ENCODE data around the gene BCL2L15.

The BCL2L15 gene

DNA sequence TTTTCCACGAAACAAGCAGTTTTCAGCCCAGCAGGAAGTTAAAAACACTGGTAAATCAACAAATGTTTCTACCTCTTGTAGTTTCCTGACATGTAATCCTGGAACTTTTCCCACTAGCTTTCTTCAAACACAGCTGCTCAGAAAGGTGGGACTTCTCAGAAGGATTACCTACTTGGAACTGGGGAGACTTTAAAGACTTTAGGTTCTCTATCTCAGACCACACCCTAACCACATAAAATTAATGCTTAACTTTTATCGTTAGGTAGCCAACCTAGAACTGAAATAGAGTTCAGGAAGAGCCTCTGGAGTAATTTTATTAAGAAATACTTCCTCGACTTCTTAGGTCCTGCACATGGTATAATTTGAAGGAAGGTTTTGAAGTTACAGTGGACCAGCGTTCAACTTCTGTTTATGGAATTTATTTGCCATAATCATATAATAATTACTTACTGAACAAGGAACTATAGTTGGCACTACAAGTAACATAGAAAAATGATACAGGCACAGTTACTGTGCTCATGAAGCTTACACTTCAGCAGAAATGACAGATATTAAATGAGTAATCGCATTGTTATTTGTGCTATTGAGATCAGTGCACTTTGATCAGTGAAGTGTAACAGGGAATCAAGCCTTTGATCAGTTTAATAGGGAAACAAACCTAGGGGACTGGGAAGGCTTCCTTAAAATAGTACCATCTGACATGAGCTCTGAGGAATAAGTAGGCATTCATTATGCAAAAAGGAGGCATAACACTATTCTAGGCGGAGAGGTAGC is at the start of gene BCL2L15:
Gene BCL2L15 (minus strand): TSS at position 180 of the 774 bp plus-strand sequence. CDS start 206 bp downstream, outside the sequence.
- TF ChIP-seq GATA1 (IDR thresholded peaks at IDR 0.05; ENCODE audit: low read depth, low read length) (no peak), POLR2A (IDR thresholded peaks at IDR 0.05; ENCODE audit: low read length) (no peak)
- no peak for DNase-seq

DNA sequence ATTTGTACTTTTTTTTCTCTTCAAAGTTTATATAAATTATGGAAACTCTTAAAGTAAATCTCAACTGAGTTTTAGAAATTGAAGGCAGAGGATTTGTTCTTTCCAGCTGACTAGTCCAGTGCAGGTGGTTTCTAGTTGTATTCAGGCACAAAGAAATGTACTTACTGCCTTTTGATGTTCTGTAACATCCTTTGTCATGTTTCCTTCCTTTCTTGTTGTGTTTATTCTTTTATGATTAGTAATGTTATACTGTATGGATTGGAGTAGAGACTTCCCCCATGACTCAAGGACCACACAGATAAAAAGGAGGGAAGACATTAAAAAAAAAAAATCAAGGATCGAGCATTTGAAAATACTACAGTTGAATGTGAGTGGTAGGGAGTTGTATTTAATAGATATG is 49.8 kb upstream of the BCL2L15 start:
- no peak for DNase-seq
- no peak for TF ChIP-seq GATA1 (IDR thresholded peaks at IDR 0.05; ENCODE audit: low read depth, low read length)

DNA sequence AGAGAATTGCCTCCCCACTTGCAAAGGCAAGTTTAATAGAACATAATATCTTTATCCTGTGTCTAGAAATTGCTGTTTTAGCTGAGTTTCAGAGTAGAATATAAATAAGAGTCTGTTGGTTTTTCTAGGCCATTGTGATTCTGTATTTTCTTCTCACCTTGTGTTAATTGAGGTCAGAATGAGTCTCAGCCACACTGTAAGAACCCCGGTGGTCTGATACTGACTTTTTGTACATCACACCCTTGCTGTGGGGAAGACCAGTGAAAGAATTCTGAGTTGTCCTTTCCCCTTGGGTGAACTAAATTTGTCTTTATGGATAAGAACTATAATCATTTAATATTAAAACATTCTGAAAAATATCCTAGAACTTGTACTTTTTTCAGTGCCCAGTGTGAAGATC is 48.6 kb upstream of the BCL2L15 start:
- no peak for DNase-seq
- TF ChIP-seq GATA1 (IDR thresholded peaks at IDR 0.05; ENCODE audit: low read depth, low read length) = no peak
- no peak for TF ChIP-seq POLR2A (IDR thresholded peaks at IDR 0.05; ENCODE audit: low read length)

DNA sequence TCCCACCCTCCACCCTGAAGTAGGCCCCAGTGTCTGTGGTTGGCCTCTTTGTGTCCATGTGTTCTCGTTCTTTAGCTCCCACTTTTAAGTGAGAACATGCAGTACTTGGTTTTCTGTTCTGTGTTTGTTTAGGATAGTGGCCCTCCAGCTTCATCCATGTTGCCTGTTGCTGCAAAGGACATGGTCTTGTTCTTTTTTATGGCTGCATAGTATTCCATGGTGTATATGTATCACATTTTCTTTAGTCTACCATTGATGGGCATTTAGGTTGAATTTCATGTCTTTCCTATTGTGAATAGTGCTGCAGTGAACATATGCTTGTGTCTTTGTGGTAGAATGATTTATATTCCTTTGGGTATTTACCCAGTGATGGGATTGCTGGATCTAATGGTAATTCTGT is 47.8 kb upstream of the BCL2L15 start:
- TF ChIP-seq GATA1 (IDR thresholded peaks at IDR 0.05; ENCODE audit: low read depth, low read length) = no peak
- no peak for DNase-seq

DNA sequence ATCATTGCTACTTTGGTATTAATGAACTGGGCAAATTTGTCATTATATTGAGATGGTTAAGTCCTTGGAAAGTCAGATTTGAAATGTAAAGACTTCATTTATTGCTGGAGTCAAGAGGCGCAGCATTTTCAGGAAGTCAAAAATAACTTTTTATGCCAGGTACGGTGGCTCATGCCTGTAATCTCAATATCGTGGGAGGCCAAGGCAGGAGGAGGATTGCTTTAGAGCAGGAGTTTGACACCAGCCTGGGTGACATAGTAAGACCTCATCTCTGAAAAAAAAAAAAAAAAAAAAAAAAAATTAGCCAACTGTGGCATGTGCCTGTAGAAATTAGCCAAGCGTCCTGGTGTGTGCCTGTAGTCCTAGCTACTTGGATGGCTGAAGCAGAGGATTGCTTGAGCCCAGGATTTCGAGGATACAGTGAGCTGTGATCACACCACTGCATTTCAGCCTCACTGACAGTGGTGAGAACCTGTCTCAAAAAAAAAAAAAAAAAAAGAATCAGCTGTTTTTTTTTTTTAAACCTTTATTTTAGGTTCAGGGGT is 47.2 kb upstream of the BCL2L15 start:
- DNase-seq = no peak
- no peak for TF ChIP-seq POLR2A (IDR thresholded peaks at IDR 0.05; ENCODE audit: low read length)
- TF ChIP-seq GATA1 (IDR thresholded peaks at IDR 0.05; ENCODE audit: low read depth, low read length) = no peak

DNA sequence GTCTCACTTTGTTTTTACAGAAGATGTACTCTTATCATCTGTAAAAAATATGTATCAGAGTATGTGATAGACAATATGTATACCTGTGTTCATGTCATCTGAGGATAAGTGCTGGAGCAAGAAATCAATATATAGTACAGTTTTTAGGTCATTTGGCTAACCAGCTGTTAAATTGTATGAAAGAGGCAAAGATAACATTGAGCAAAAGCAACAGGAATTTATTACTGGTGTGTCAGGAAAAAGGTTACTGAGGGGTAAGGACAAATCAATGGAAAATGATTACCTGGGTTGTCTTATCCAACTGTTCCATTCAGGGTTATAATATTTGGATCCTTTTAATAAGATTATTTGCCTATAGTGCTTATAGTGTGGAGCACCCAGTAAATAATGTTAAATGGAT is 46.6 kb upstream of the BCL2L15 start:
- TF ChIP-seq POLR2A (IDR thresholded peaks at IDR 0.05; ENCODE audit: low read length) (no peak), GATA1 (IDR thresholded peaks at IDR 0.05; ENCODE audit: low read depth, low read length) (no peak)
- DNase-seq = no peak

DNA sequence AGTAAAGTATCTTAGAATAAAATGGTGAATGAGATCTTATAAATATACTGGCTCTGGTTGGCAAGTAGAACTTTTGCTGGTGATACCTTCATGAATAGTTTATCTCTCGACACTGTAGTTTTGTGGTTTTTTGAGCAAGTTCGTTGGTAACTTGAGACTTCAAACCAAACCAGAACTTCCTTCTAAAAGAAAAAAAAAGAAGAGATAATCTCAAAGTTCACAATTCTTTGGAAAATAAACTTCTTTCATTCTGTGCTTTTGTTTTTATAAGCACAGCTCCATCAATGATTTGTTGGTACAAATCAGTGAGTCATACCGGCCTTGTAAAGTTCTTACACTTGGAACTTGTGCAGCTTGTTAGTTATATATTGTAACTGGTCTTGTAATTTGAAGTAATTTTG is 44.1 kb upstream of the BCL2L15 start:
- peak; percentile 49 to 57 for DNase-seq
- TF ChIP-seq POLR2A (IDR thresholded peaks at IDR 0.05; ENCODE audit: low read length) (no peak), GATA1 (IDR thresholded peaks at IDR 0.05; ENCODE audit: low read depth, low read length) (no peak)

DNA sequence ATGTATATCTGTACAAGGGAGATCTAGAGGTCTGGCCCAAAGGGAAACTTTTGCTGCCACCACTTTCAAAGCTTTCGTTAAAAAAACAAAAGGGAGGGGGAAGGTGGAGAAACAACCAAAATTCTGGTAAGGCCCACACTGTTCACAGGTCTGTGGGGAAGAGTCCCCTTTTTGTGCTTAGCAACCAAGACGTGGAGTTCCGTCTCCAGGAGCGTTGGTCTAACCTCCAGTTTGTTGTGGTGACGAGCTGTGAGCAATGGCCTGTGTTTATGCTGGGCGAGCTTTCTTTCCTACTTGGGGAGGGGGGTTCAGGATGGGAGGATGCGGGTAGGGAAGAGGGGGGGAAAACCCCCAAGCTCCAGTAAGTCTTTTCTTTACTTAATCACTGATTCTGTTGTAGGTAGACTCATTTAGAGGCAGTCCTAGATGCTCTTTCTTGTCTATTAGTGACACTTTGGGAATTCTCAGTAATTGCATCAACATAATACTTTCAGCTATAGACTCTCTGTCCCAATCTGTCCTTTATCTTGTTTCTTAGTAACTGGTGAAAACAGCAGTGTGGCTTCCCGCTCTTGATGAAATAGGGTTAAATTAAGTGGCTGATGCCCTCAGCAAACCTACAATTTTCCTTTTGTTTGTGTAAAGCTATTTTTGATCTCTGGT is 43.2 kb upstream of the BCL2L15 start:
- DNase-seq = peak; percentile 78 to 84
- TF ChIP-seq POLR2A (IDR thresholded peaks at IDR 0.05; ENCODE audit: low read length) = peak; percentile 45
- TF ChIP-seq GATA1 (IDR thresholded peaks at IDR 0.05; ENCODE audit: low read depth, low read length) = no peak

DNA sequence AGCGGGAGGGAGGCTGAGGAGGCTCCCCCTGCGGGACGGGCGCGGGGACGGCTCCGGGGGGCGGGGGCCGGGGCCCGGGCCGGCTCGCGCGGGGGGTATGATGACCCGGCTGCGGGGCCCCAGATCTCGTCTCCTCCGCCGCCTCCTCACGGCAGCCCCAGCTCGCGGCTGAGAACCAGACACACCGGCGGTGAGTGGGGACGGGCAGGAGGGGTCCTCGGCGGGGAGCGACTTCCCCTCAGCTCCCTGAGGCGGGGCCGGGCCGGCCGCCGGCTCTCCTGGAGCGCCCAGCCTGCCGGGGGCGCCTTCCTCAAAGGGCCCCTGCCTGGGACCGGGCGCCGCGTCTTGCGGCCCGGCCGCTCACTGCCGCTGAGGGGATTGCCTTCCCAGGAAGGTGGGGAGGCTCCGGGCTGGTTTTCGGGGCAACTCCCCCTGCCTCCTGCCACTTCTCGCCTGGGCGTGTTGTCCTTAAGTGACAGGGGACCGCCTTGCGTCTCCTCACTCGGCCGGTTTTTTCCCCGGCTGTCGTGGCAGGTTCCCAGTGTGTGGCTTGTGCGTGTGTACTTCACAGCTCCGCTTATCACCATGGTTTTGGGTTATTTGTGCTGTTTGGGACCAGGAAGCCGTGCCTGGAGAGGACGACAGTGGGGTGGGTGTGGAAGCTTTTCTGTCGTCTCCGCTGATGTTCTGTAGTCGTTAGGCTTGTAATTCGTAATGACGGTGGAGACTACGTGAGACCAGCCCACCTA is 42.5 kb upstream of the BCL2L15 start:
- DNase-seq = peak; percentile 82 to 87
- peak; percentile 59 for TF ChIP-seq POLR2A (IDR thresholded peaks at IDR 0.05; ENCODE audit: low read length)
- no peak for TF ChIP-seq GATA1 (IDR thresholded peaks at IDR 0.05; ENCODE audit: low read depth, low read length)

DNA sequence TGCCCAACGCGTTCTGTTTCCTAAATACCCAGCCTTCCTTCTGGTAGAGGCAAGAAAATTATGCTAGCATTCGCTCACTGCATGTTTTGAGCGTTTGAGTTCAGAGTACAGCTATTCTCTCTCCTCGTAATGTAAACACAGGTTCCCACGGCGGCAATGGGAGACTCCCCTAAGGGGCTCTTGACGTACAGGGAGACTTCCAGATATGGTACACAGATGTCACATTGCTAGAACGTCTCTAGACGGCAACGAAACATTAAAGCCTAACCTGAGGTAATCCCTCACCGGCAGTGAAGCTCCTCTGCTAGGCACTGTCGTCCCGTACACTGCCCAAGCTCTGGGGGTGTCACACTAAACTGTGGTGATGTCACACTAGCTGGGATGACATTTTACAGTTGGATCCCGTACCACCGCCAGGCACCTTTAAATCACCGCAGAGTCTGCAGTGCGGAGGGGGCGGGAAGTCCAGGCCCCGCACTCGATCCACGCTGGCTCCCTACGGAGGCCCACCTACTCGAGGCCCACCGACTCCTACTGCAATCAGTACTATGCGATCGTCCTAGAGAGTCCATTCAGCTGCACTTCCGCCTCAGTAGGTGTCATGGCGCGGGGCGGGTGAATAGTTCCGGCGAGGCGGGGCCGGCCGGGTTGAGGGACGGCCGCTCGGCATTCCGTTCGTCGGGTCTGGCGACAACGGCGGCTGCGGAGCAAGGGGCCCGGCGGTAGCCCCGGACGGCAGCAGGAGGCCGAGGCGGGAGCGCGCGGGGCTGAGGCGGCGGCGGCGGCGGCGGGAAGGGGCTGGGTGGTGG is 41.8 kb upstream of the BCL2L15 start, which contains the start of gene HIPK1:
Gene HIPK1 (plus strand): TSS at position 384 of the 809 bp plus-strand sequence.
- peak; percentile 94 to 97 for DNase-seq

DNA sequence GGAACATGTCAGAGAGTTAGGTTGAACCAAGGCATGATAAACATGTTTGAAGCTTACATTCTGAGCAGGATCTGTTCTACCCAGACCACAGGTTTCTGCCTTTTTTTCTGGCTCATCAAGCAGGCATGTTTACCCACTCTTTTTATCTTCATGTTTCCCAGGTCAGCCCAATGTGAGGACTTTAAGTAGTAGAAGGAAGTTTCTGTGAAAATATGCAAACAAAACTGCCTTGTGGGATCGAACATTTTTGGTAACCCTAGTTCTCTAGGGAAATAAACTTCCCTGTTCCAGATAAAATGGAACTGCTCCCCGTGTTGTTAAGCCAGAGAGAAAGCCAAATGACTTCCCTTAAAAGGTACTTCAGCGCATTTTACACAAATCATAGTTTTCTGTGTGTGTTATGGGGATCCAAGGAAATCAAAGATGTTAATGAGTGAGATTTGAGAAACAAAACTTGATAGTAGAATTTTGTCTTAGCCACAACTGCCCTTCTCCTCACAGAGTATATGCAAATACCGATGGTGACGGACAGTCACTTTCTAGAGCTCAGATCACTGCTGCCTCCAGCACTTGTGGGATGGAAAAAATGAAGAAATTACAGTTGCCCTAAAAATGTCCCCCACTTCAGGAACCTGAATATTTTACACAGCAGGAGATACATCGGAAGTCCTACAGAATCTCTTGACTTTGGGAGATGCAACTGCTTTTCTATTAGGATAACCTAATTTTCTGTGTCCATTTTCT is 41.0 kb upstream of the BCL2L15 start:
- no peak for TF ChIP-seq GATA1 (IDR thresholded peaks at IDR 0.05; ENCODE audit: low read depth, low read length)
- no peak for TF ChIP-seq POLR2A (IDR thresholded peaks at IDR 0.05; ENCODE audit: low read length)

More for the DNA sequence above, 41.8 kb upstream of the BCL2L15 start, which contains the start of gene HIPK1:
- TF ChIP-seq POLR2A (IDR thresholded peaks at IDR 0.05; ENCODE audit: low read length) (peak; percentile 98), GATA1 (IDR thresholded peaks at IDR 0.05; ENCODE audit: low read depth, low read length) (no peak)

DNA sequence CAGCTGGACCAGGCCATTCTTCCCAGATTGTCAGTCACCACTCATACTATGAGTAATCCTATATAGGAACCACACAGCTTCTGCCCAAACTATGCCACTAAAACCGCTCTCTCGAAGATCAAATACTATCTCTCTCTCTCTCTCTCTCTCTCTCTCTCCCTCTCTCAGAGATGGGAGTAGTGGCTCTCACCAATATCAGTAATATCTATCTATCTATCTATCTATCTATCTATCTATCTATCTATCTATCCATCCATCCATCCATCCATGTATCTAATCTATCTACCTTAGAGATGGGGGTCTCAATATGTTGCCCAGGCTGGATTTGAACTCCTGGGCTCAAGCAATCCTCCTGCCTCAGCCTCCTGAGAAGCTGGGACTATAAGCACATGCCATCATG is 37.1 kb upstream of the BCL2L15 start:
- TF ChIP-seq GATA1 (IDR thresholded peaks at IDR 0.05; ENCODE audit: low read depth, low read length) (no peak), POLR2A (IDR thresholded peaks at IDR 0.05; ENCODE audit: low read length) (no peak)
- no peak for DNase-seq

More for the DNA sequence above, 41.0 kb upstream of the BCL2L15 start:
- peak; percentile 59 to 73 for DNase-seq
